DND-41 (cell line): ENCODE measurements around the gene DUSP1.

Experiments
- EZH2 ChIP-seq: IDR thresholded peaks from 3 replicates; pipeline ENCODE4 v1.6.1; 2012; ENCODE audit warnings: borderline replicate concordance, low read depth, mild to moderate bottlenecking, moderate library complexity, low read length, inconsistent platforms; ENCODE audit not compliant: severe bottlenecking
- TF ChIP-seq, protein P1 (sequence below): IDR thresholded peaks from 2 replicates; pipeline ENCODE4 v1.5.1; 2012; ENCODE audit warnings: borderline replicate concordance, low read length, moderate library complexity, mild to moderate bottlenecking; ENCODE audit not compliant: poor library complexity, severe bottlenecking; ENCODE audit errors: extremely low read depth

DNA sequence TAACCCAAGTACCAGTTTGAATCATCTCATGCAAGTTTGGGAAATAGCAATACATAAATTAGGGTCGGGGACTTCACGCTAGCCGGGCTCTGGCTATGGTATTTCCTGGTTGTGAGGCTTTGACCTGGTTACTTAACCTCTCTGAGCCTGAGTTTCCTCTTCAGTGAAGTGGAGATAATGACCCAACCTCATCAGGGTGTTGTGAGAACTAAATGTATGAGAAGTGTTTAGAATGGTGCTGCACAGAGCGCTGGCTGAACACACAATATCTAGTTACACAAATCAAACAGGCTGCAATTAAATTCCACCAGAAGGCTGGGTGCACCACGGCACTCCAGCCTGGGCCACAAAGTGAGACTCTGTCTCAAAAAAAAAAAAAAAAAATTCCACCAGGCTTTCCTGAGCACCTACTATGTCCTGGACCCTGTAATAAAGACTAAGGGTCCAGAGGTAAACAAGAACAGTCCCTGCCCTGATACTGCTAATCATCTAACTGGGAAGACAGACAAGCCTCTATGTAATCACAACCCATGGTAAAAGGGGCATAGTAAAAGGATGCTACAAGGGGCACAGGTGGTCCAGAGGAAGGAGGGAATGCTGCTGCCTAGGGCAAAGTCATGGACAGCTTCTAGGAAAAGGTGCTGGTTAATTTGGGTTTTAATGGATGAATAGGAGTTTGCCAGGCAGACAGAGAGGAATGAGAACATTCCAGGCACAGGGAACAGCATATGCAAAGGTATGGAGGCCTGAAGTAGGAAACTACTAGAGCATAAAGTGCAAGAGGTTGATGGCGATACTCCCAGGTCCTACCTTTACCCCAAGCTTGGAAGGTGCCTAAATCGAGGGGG lies 27.7 kb downstream of the DUSP1 start:
- TF ChIP-seq, protein P1, sequence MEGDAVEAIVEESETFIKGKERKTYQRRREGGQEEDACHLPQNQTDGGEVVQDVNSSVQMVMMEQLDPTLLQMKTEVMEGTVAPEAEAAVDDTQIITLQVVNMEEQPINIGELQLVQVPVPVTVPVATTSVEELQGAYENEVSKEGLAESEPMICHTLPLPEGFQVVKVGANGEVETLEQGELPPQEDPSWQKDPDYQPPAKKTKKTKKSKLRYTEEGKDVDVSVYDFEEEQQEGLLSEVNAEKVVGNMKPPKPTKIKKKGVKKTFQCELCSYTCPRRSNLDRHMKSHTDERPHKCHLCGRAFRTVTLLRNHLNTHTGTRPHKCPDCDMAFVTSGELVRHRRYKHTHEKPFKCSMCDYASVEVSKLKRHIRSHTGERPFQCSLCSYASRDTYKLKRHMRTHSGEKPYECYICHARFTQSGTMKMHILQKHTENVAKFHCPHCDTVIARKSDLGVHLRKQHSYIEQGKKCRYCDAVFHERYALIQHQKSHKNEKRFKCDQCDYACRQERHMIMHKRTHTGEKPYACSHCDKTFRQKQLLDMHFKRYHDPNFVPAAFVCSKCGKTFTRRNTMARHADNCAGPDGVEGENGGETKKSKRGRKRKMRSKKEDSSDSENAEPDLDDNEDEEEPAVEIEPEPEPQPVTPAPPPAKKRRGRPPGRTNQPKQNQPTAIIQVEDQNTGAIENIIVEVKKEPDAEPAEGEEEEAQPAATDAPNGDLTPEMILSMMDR: no peak
- TF ChIP-seq EZH2: no peak
